TTC549 (cell line): Measurements from ENCODE around the gene ZNF146.
"Not testable (repeated sequence)": the region's sequence is repeated elsewhere in the genome, so short reads cannot be mapped to it uniquely, and the experiment has no call there.

Experiments
- FAIRE-seq: peaks from 2 replicates; lab custom pipeline; 2012; peaks lifted over from hg19 to GRCh38; lab: Jason Lieb, UNC

The ZNF146 gene

DNA sequence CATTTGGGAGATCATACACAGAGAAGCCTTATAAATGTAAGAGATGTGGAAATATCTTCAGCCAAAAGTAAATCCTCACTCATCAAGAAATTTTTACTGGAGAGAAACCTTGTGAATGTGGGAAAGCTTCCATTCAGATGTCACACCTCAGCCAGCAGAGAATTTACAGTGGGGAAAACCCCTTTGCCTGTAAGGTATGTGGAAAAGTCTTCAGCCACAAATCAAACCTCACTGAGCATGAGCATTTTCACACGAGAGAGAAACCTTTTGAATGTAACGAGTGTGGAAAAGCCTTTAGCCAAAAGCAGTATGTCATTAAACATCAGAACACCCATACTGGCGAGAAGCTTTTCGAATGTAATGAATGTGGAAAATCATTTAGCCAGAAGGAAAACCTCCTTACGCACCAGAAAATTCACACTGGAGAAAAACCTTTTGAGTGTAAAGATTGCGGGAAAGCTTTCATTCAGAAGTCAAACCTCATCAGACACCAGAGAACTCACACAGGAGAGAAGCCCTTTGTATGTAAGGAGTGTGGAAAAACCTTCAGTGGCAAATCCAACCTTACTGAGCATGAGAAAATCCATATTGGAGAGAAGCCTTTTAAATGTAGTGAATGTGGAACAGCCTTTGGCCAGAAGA lies 21.5 kb downstream of the ZNF146 start:
- FAIRE-seq: no peak

- FAIRE-seq: no peak
These were observed 22.0 kb downstream of the ZNF146 start for GRCh38 chr19:36236946-36237310.

GRCh38 chr19:36244066-36244465 lies 29.2 kb downstream of the ZNF146 start:
- FAIRE-seq: no peak

DNA sequence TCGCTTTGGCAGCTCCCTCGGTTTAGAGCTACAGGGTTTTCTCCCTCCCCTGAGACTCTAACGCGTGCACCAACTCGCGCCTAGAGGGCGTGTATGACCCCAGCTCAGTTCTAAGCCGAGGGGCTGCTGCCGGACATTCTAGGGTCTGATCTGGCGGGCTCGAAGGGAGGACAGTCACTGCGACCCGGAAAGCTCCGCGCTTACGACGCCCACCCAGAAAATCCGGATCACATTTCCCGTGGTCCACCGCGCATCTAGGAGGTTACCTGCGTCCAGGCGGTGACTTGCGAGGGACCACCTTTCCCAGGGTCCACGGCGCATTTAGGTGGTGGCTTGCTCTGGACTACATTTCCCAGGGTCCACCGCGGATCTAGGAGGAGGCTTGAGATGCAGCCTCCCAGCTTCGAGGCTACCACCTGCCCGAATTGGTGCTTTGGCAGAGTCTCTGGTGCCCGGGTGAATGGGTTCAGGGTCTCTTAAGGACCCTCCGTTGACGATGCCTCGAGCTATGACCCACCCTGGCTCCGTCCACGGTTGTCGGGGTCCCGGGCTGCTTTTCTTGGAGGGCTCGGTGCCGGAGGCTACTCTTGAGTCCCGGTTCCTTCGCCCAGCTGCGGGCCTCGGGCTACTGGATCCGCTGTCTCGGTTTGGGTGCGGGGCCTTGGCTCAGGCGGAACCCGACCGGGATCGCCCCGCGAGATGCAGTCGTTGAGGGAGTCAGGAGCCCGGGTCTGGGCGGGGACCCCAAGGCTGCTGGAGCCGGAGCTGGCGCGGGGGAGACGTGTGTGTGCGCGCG lies 30.5 kb downstream of the ZNF146 start:
- FAIRE-seq: no peak

- FAIRE-seq: no peak
These were observed 31.1 kb downstream of the ZNF146 start for GRCh38 chr19:36246006-36246481.

DNA sequence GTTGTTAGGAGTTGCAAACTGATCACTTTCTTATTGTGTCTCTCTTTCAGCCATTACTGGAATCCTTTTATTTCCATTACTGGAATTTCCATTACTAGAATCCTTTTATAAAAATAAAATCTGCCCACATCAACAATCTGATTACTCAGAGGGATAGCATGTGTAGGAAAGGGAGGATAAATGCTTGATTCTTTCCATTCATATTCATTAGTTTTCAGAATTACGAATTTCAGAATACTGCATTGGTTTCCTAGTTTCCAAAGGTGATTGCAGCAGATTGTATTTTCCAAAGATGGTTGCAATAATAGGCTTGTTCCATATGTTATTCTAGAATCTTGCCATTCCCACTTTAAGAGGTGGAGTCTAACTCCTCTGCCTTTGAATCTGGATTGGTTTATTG lies 37.1 kb downstream of the ZNF146 start:
- no peak for FAIRE-seq

DNA sequence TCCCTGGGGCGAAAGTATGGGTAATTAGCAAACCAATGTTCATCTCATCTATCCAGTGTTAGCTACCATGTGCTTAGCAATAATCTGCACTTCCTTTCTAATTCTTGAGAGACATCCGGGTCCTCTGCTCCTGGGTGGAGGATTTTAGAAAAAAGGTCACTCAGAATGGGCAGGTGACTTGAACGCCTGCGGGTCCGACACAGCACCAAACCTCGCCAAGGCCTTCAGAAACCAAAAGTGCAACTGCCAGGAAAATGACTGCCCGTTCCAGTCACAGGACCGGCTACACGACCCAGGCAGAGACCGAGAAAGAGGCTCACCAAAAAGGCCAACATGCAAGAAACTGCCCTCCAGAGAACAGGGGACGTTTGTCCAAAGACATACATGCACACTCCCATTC lies 39.9 kb downstream of the ZNF146 start:
- FAIRE-seq: no peak

DNA sequence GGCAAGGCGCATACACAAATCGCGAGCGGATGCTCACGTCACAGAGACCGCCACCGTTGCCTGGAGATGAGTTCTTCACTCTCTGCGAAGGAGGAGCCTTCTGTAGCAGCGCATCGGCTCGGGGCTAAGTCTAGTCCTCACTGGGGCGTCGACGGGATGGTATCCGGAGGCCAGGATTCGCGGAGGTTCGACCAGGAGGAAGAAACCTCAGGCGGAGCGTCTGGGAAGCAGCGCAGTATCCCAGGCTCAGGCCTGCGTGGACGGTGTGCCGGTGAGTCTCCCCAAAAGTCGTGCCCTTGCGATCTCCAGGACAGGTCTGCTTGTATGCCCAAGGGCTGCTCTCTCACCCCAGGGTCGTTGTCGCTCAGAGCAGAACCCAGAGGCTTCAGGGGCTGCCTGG lies 40.4 kb downstream of the ZNF146 start:
- no peak for FAIRE-seq

GRCh38 chr19:36256064-36256463 lies 41.2 kb downstream of the ZNF146 start:
- FAIRE-seq: no peak

GRCh38 chr19:36256853-36257519 lies 42.1 kb downstream of the ZNF146 start:
- no peak for FAIRE-seq

DNA sequence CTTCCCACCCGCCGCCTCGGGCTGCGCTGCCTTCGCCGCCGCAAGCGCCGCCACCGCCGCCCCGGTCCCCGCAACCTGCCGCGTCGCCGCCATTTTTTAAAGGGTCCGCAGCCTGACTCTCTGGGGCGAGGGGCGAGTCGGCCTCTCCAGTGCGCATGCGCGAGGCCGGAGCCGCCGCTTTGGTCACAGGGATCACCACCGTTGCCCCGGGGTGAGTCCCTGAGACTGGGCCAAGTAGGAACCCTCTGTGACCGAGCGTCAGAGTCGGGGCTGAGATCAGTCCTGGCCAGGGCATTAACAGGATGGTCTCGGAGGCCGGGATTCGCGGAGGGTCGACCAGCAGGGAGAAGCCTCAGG lies 42.6 kb downstream of the ZNF146 start:
- no peak for FAIRE-seq

GRCh38 chr19:36258028-36258875 lies 43.3 kb downstream of the ZNF146 start:
- no peak for FAIRE-seq

DNA sequence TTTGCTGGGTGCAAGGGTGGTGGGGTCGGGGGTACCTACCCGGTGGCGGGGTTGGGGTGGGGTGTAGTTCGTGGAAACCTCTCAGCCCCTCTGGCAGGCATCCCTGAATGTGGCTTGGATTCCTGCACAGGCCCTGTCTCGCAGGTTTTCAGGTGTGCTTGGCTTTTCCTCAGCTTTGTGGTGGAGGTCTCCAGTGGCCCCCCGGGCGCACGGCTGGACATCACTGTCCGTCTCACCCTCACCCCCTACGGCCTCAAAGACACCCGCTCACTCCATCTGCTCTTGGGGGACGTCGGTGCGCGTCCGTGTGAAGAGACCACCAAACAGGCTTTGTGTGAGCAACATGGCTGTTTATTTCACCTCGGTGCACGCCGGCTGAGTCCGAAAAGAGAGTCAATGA lies 44.3 kb downstream of the ZNF146 start:
- FAIRE-seq: no peak

DNA sequence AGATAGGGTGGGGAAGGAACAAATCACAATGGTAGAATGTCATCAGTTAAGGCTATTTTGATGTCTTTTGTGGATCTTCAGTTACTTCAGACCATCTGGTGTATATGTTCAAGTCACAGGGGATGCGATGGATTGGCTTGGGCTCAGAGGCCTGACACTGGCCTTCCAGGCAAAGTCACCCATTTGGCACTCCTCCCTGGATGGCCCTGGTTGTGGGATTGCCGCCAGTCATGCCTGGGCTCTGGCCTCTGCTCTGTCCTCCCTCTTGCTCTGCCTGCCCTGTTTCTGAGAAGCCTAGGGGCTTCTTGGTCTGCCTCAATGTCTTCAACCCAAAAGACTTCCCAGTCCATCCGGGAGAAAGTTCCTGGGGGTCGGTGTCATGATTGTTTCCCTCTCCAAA lies 50.2 kb downstream of the ZNF146 start:
- no peak for FAIRE-seq

GRCh38 chr19:36265856-36266374 lies 51.0 kb downstream of the ZNF146 start:
- FAIRE-seq: no peak

GRCh38 chr19:36266375-36266961 lies 51.6 kb downstream of the ZNF146 start:
- no peak for FAIRE-seq

DNA sequence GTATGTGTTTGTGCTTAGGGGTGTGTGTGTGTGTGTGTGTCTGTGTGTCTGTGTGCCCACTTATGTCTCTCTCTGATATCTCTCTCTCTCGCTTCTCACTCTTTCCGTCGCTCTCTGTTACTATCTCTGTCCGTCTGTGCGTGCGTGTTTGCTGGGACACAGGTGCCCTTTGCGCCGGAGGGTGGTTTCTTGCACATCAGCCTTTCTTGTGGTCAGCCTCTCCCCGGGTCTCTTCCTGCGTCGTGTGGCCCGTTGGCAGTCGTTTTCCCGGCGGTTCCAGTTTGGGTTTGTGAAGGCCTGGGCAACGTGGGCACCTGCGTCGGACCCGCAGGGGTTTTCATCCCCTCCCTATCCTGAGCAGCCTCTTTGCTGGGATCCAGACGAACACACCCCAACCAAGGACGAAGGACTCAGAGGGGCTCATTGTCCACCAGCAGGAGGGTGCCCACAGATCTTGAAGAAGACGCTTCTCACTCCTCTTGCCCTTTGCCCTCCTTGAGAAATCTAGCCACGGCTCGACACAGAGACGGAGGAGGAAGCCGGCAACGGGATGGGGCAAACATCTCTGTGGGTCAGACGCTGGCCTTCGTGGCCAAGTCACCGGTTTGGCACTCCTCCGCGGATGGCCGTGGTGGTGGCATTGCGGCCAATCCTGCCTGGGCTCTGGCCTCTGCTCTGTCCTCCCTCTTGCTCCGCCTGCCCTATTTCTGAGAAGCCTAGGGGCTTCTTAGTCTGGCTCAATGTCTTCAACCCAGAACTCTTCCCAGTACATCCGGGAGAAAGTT lies 52.3 kb downstream of the ZNF146 start:
- FAIRE-seq: no peak

- not testable (repeated sequence) for FAIRE-seq
These were observed 53.2 kb downstream of the ZNF146 start for GRCh38 chr19:36268081-36268480.

- not testable (repeated sequence) for FAIRE-seq
These were observed 53.7 kb downstream of the ZNF146 start for GRCh38 chr19:36268591-36268990.

GRCh38 chr19:36269295-36269694 lies 54.4 kb downstream of the ZNF146 start:
- FAIRE-seq: not testable (repeated sequence)
